ENCODE data around the gene ENO1. TPM values are rescaled to one million over a fixed set of nuclear protein-coding genes. Genes with fewer than 3 reads are reported as not detected.
A peak's percentile ranks its signal among the peaks of the same experiment; 100 is the strongest.

ENO1 gene
- total and polyA plus RNA-seq, 2 of the 4 experiments (the other 2 are of a cell fraction), result 2,125 to 3,643 TPM

GRCh38 chr1:8871965-8872399 is 6.5 kb downstream of the ENO1 start:
- peaks cover 26% of the 10 kb centered on the region for H3K9me1 ChIP-seq (ENCODE audit: insufficient read depth, low read length)
- no peak overlapping the region for H2BK5ac ChIP-seq (ENCODE audit: low read depth, low read length, poor library complexity, severe bottlenecking)
- peaks cover 100% of the 10 kb centered on the region for H4K20me1 ChIP-seq (ENCODE audit: insufficient read depth, low read length)
- H3K79me1 ChIP-seq (ENCODE audit: low read depth in 1 of 2, low read length in 2 of 2), result peaks cover 50 to 76% of the 10 kb centered on the region in 2 experiments
- H3K23ac ChIP-seq (ENCODE audit: low read depth, low read length), result peak overlapping the region; percentile 39; the same call in 1 of the 2 replicates
- in situ Hi-C loops (cut with MboI; ENCODE audit: low sequenced_read_pairs) (loop anchor here (25.0 kb wide), 1 partner anchor 885 kb away; no protein-coding TSS in a partner anchor), intact Hi-C loops (cut with micrococcal nuclease) (loop anchor here (5.0 kb wide), 2 partner anchors 115 to 135 kb away; no protein-coding TSS in a partner anchor), dilution Hi-C loops (cut with HindIII; ENCODE audit: low sequenced_read_pairs, unreplicated experiment) (no loop called here)
- H2AK5ac ChIP-seq (ENCODE audit: low read depth, low read length), result no peak overlapping the region
- H3K4ac ChIP-seq (ENCODE audit: low read depth, low read length), result no peak overlapping the region
- H3K4me3 ChIP-seq (ENCODE audit: insufficient read depth, low read depth, low read length), result no peak overlapping the region
- CTCF ChIA-PET, result interaction anchor here (0.6 kb wide), 1 partner anchor 307 kb away, joined by 7 read pairs; no protein-coding TSS in a partner anchor
- H2AFZ ChIP-seq (replicated peaks; ENCODE audit: low read length, poor library complexity), result no peak overlapping the region
- H4K91ac ChIP-seq (ENCODE audit: insufficient read depth, low read depth, low read length), result no peak overlapping the region
- H3K14ac ChIP-seq (replicated peaks; ENCODE audit: low read depth, low read length), result no peak overlapping the region
- DNase-seq (peak; percentile 74), ATAC-seq (ENCODE audit: low read depth) (peak; percentile 16; the same call in 1 of the 2 replicates)
- no peak overlapping the region for H3K18ac ChIP-seq (ENCODE audit: low read depth, low read length)
- TF ChIP-seq NFE2L2 (IDR thresholded peaks at IDR 0.05; ENCODE audit: low read depth, low read length) (no peak), CTCF (conservative IDR thresholded peaks at IDR 0.05; ENCODE audit: low read depth, low read length) (no peak), BHLHE40 (IDR thresholded peaks at IDR 0.05; ENCODE audit: low read depth, low read length) (no peak), MXI1 (IDR thresholded peaks at IDR 0.05; ENCODE audit: borderline replicate concordance, low read depth, low read length) (no peak), RAD21 (IDR thresholded peaks at IDR 0.05; ENCODE audit: low read length) (no peak), MAZ (IDR thresholded peaks at IDR 0.05; ENCODE audit: borderline replicate concordance, low read depth, low read length) (no peak), USF2 (IDR thresholded peaks at IDR 0.05; ENCODE audit: low read depth, low read length) (no peak), MAFK (IDR thresholded peaks at IDR 0.05; ENCODE audit: low read depth, low read length) (no peak), POLR2A (IDR thresholded peaks at IDR 0.05; ENCODE audit: low read depth, low read length) (no peak), FOS (IDR thresholded peaks at IDR 0.05; ENCODE audit: low read depth, low read length) (no peak), CEBPB (IDR thresholded peaks at IDR 0.05; ENCODE audit: low read depth, low read length) (no peak), SMC3 (IDR thresholded peaks at IDR 0.05; ENCODE audit: low read depth, low read length) (no peak), RCOR1 (IDR thresholded peaks at IDR 0.05; ENCODE audit: insufficient replicate concordance, low read length) (no peak), RFX5 (IDR thresholded peaks at IDR 0.05; ENCODE audit: low read depth, low read length) (no peak), CHD1 (IDR thresholded peaks at IDR 0.05; ENCODE audit: low read depth, low read length) (no peak)
- peaks cover 42% of the 10 kb centered on the region for H3K4me1 ChIP-seq (ENCODE audit: control insufficient read depth, insufficient read depth, low read length)
- H3K9me3 ChIP-seq (ENCODE audit: control insufficient read depth, insufficient read depth, low read length), result no peaks in the 10 kb centered on the region
- H4K8ac ChIP-seq (ENCODE audit: low read depth in 2 of 2, low read length in 2 of 2), result no peak overlapping the region
- POLR2A ChIA-PET (ENCODE audit: unreplicated experiment), result interaction anchor here (0.6 kb wide), 1 partner anchor 8 kb away, joined by 3 read pairs; no protein-coding TSS in a partner anchor
- H3K27ac ChIP-seq (ENCODE audit: insufficient read depth, low read length), result peak overlapping the region; percentile 33; the same call in 1 of the 2 replicates
- no TSS peak for BruUV-seq (replicated peaks)
- no peaks in the 10 kb centered on the region for H3K27me3 ChIP-seq (ENCODE audit: control insufficient read depth, insufficient read depth, low read length)
- 77% methylated on average over 2 of the region's 5 CpGs; no CpG with 5 or more reads in 1 of the 2 experiments for WGBS, 2 experiments (ENCODE audit: extremely low coverage in 2 of 2, insufficient read length in 1 of 2)
- H4K5ac ChIP-seq (ENCODE audit: low read depth, low read length), result no peak overlapping the region
- H3K56ac ChIP-seq (ENCODE audit: extremely low read depth, insufficient read depth, low read length), result no peak overlapping the region
- peaks cover 78% of the 10 kb centered on the region for H3K36me3 ChIP-seq (ENCODE audit: control insufficient read depth, insufficient read depth, low read length)
- H2BK15ac ChIP-seq (ENCODE audit: low read depth, low read length), result no peak overlapping the region
- H3K9ac ChIP-seq (ENCODE audit: low read depth, low read length), result peak overlapping the region; percentile 4; the same call in 1 of the 2 replicates
- H2BK20ac ChIP-seq (ENCODE audit: low read depth, low read length), result no peak overlapping the region
- H2BK120ac ChIP-seq (ENCODE audit: low read depth, low read length), result no peak overlapping the region
- H3K4me2 ChIP-seq (ENCODE audit: low read depth, low read length), result peak overlapping the region; percentile 32
- no peak overlapping the region for H2AK9ac ChIP-seq (replicated peaks; ENCODE audit: low read depth, low read length, poor library complexity)
